ENCODE measurements around the gene LEKR1.

DNA sequence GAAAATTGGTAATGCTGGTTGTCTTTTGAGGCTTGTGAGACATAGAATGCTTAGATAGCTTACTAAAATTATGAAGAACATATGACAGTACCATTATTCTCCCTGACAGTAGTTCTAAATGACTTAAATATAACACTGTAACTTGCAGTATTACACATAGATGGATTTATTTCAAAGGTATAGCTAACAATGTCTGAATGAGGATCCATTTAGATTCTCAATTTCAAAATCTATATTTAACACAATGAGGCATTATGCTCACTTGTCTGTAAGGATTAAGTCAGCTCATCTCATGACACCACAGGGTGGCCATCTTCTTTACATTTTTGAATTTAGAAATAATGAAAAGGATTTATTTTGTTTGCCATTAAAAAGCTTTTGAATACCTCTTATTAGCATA lies 225.4 kb downstream of the LEKR1 start:
- TF ChIP-seq POLR2A (IDR thresholded peaks at IDR 0.05; ENCODE audit: low read length) (no peak), GATA1 (IDR thresholded peaks at IDR 0.05; ENCODE audit: low read depth, low read length) (no peak)

All from erythroblast (primary cell).